ENCODE results near the gene CAV1.

The CAV1 gene

DNA sequence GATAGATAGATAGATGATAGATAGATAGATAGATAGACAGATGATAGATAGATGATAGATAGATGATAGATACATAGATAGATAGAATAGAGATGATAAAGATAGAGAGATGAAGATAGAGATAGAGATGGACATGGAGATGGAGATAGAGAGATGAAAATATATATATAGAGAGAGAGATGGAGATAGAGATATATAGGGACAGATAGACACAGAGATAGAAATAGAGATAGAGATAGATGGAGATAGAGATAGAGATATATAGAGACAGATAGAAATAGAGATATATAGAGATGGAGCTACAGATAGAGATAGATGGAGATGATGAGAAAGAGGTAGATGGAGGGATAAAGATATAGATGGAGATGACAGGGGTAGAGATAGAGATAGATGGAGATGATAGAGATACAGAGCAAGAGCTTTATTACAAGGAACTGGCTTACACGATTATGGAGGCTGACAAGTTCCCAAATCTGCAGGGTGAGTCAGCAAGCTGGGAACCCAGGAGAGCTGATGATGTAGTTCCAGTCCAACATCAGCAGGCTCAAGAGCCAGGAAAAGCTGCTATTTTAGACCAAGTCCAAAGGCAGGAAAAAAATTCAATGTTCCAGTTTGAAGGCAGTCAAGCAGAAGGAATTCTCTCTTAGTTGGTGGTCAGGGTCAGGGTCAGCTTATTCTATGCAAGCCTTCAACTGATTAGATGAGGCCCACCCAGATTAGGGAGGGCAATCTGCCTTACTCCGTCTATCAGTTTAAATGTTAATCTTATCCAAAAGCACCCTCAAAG, 37.1 kb downstream of the CAV1 start:
- no peaks in the 10 kb centered on the region for H3K4me1 ChIP-seq (ENCODE audit: insufficient read depth, low read length)
- H3K27me3 ChIP-seq (ENCODE audit: insufficient read depth, low read length) = no peaks in the 10 kb centered on the region
- WGBS = 87% methylated on average over 2 of the region's 2 CpGs
- peaks cover 14% of the 10 kb centered on the region; the same call in 1 of the 2 replicates for H3K36me3 ChIP-seq (ENCODE audit: insufficient read depth, low read length)
- H3K4me3 ChIP-seq (ENCODE audit: low read length) = no peak overlapping the region
- H3K9me3 ChIP-seq (ENCODE audit: insufficient read depth, low read depth, low read length) = no peaks in the 10 kb centered on the region
- H3K9ac ChIP-seq (ENCODE audit: low read depth, low read length) = no peak overlapping the region
- H3K27ac ChIP-seq (ENCODE audit: low read depth, low read length) = no peak overlapping the region

DNA sequence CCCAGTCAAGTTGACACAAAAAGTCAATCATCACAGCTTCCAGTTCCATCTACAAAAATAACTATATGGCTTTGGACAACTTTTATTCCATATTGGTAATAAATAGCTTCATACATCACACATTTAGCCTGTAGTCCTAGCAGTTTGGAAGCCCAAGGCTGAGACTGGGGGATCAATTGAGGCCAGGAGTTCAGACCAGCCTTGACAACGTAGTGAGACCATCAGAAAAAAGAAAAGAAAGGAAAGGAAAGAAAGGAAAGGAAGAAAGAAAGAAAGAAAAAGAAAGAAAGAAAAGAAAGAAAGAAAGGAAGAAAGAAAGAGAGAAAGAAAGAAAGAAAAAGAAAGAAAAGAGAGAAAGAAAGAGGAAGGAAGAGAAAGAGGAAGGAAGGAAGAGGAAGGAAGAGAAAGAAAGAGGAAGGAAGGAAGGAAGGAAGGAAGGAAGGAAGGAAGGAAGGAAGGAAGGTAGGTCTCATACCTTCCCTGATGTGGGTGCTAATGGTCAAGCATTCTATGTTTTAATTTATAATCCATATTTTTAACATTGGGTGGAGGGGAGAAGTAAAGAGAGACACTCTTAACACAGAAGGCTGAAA, 37.8 kb downstream of the CAV1 start:
- no peaks in the 10 kb centered on the region for H3K4me1 ChIP-seq (ENCODE audit: insufficient read depth, low read length)
- no peaks in the 10 kb centered on the region for H3K27me3 ChIP-seq (ENCODE audit: insufficient read depth, low read length)
- no peak overlapping the region for H3K27ac ChIP-seq (ENCODE audit: low read depth, low read length)
- 96% methylated on average over 1 of the region's 1 CpG for WGBS
- H3K9me3 ChIP-seq (ENCODE audit: insufficient read depth, low read depth, low read length) = no peaks in the 10 kb centered on the region
- peaks cover 14% of the 10 kb centered on the region; the same call in 1 of the 2 replicates for H3K36me3 ChIP-seq (ENCODE audit: insufficient read depth, low read length)
- no peak overlapping the region for H3K9ac ChIP-seq (ENCODE audit: low read depth, low read length)
- no peak overlapping the region for H3K4me3 ChIP-seq (ENCODE audit: low read length)

DNA sequence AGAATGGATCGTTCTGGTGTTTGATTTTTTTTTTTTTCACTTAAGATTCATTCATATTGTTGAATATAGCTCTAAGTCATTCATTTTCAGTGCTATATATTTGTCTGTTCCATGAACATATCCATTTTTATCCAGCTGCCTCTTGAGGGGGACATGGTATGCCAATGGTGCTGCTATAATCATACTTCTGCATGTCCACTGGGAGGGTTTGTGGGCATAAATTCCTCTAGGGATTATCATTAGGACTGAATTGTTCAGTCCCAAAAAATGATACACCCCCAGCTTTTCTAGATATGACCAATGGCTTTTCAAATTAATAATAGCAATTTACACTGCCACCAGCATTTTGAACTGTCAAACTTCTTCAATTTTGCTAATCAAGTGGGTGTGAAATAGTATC, 41.1 kb downstream of the CAV1 start:
- WGBS = no CpG with 5 or more reads among the region's 1 CpG
- no peak overlapping the region for H3K9ac ChIP-seq (ENCODE audit: low read depth, low read length)
- H3K36me3 ChIP-seq (ENCODE audit: insufficient read depth, low read length) = no peaks in the 10 kb centered on the region
- H3K9me3 ChIP-seq (ENCODE audit: insufficient read depth, low read depth, low read length) = no peaks in the 10 kb centered on the region
- H3K4me1 ChIP-seq (ENCODE audit: insufficient read depth, low read length) = no peaks in the 10 kb centered on the region
- H3K4me3 ChIP-seq (ENCODE audit: low read length) = no peak overlapping the region
- no peaks in the 10 kb centered on the region for H3K27me3 ChIP-seq (ENCODE audit: insufficient read depth, low read length)
- H3K27ac ChIP-seq (ENCODE audit: low read depth, low read length) = no peak overlapping the region

- no peak overlapping the region for H3K4me3 ChIP-seq (ENCODE audit: low read length)
- no peaks in the 10 kb centered on the region for H3K4me1 ChIP-seq (ENCODE audit: insufficient read depth, low read length)
- H3K9me3 ChIP-seq (ENCODE audit: insufficient read depth, low read depth, low read length) = no peaks in the 10 kb centered on the region
- H3K27me3 ChIP-seq (ENCODE audit: insufficient read depth, low read length) = no peaks in the 10 kb centered on the region
- H3K9ac ChIP-seq (ENCODE audit: low read depth, low read length) = no peak overlapping the region
- no peaks in the 10 kb centered on the region for H3K36me3 ChIP-seq (ENCODE audit: insufficient read depth, low read length)
- no peak overlapping the region for H3K27ac ChIP-seq (ENCODE audit: low read depth, low read length)
These were observed 41.8 kb downstream of the CAV1 start for GRCh38 chr7:116566666-116567065.

DNA sequence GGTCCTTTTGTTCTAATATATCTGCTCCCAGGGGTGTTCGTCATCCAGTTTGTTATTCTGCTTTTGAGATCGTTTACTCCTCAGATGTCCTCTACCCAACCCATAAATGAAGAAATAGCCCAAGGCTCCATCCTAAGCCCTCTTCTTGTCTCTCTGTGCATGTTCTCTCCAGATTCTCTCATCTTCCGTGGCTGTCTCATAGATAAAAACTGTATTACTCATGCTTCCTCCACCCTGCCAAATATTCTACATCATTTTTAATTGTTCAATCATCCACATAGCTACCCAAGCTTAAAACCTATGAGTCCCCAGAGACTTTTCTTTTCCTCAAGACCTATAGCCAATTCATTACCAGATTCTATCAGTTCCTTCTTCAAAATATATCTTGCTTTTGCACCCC, 44.9 kb downstream of the CAV1 start:
- no peak overlapping the region for H3K4me3 ChIP-seq (ENCODE audit: low read length)
- no peaks in the 10 kb centered on the region for H3K36me3 ChIP-seq (ENCODE audit: insufficient read depth, low read length)
- no peaks in the 10 kb centered on the region for H3K27me3 ChIP-seq (ENCODE audit: insufficient read depth, low read length)
- H3K9ac ChIP-seq (ENCODE audit: low read depth, low read length) = no peak overlapping the region
- H3K27ac ChIP-seq (ENCODE audit: low read depth, low read length) = no peak overlapping the region
- WGBS = 95% methylated on average over 3 of the region's 3 CpGs
- H3K9me3 ChIP-seq (ENCODE audit: insufficient read depth, low read depth, low read length) = no peaks in the 10 kb centered on the region
- no peaks in the 10 kb centered on the region for H3K4me1 ChIP-seq (ENCODE audit: insufficient read depth, low read length)

- H3K4me1 ChIP-seq (ENCODE audit: insufficient read depth, low read length) = no peaks in the 10 kb centered on the region
- no peaks in the 10 kb centered on the region for H3K27me3 ChIP-seq (ENCODE audit: insufficient read depth, low read length)
- no peak overlapping the region for H3K9ac ChIP-seq (ENCODE audit: low read depth, low read length)
- H3K27ac ChIP-seq (ENCODE audit: low read depth, low read length) = no peak overlapping the region
- H3K4me3 ChIP-seq (ENCODE audit: low read length) = no peak overlapping the region
- H3K9me3 ChIP-seq (ENCODE audit: insufficient read depth, low read depth, low read length) = no peaks in the 10 kb centered on the region
- H3K36me3 ChIP-seq (ENCODE audit: insufficient read depth, low read length) = no peaks in the 10 kb centered on the region
These were observed 45.5 kb downstream of the CAV1 start for GRCh38 chr7:116570306-116570705.

- Histone ChIP-seq H3K27ac (ENCODE audit: low read depth, low read length) (no peak overlapping the region), H3K4me3 (ENCODE audit: low read length) (no peak overlapping the region), H3K9me3 (ENCODE audit: insufficient read depth, low read depth, low read length) (no peaks in the 10 kb centered on the region), H3K4me1 (ENCODE audit: insufficient read depth, low read length) (no peaks in the 10 kb centered on the region), H3K36me3 (ENCODE audit: insufficient read depth, low read length) (no peaks in the 10 kb centered on the region), H3K9ac (ENCODE audit: low read depth, low read length) (no peak overlapping the region), H3K27me3 (ENCODE audit: insufficient read depth, low read length) (no peaks in the 10 kb centered on the region)
- WGBS = no CpG with 5 or more reads among the region's 1 CpG
These were observed 46.2 kb downstream of the CAV1 start for GRCh38 chr7:116571037-116571436.

- H3K36me3 ChIP-seq (ENCODE audit: insufficient read depth, low read length) = no peaks in the 10 kb centered on the region
- no peaks in the 10 kb centered on the region for H3K9me3 ChIP-seq (ENCODE audit: insufficient read depth, low read depth, low read length)
- H3K9ac ChIP-seq (ENCODE audit: low read depth, low read length) = no peak overlapping the region
- WGBS = no CpG with 5 or more reads among the region's 2 CpGs
- H3K4me3 ChIP-seq (ENCODE audit: low read length) = no peak overlapping the region
- no peaks in the 10 kb centered on the region for H3K4me1 ChIP-seq (ENCODE audit: insufficient read depth, low read length)
- no peak overlapping the region for H3K27ac ChIP-seq (ENCODE audit: low read depth, low read length)
- H3K27me3 ChIP-seq (ENCODE audit: insufficient read depth, low read length) = no peaks in the 10 kb centered on the region
These were observed 46.7 kb downstream of the CAV1 start for GRCh38 chr7:116571552-116571951.

GRCh38 chr7:116572036-116572435, 47.2 kb downstream of the CAV1 start:
- no peaks in the 10 kb centered on the region for H3K9me3 ChIP-seq (ENCODE audit: insufficient read depth, low read depth, low read length)
- no peaks in the 10 kb centered on the region for H3K4me1 ChIP-seq (ENCODE audit: insufficient read depth, low read length)
- no peaks in the 10 kb centered on the region for H3K27me3 ChIP-seq (ENCODE audit: insufficient read depth, low read length)
- no peak overlapping the region for H3K4me3 ChIP-seq (ENCODE audit: low read length)
- no peak overlapping the region for H3K27ac ChIP-seq (ENCODE audit: low read depth, low read length)
- 100% methylated on average over 2 of the region's 3 CpGs for WGBS
- H3K9ac ChIP-seq (ENCODE audit: low read depth, low read length) = no peak overlapping the region
- H3K36me3 ChIP-seq (ENCODE audit: insufficient read depth, low read length) = no peaks in the 10 kb centered on the region

- Histone ChIP-seq H3K27ac (ENCODE audit: low read depth, low read length) (no peak overlapping the region), H3K9me3 (ENCODE audit: insufficient read depth, low read depth, low read length) (no peaks in the 10 kb centered on the region), H3K4me1 (ENCODE audit: insufficient read depth, low read length) (no peaks in the 10 kb centered on the region), H3K36me3 (ENCODE audit: insufficient read depth, low read length) (no peaks in the 10 kb centered on the region), H3K27me3 (ENCODE audit: insufficient read depth, low read length) (no peaks in the 10 kb centered on the region), H3K4me3 (ENCODE audit: low read length) (no peak overlapping the region), H3K9ac (ENCODE audit: low read depth, low read length) (no peak overlapping the region)
These were observed 48.7 kb downstream of the CAV1 start for GRCh38 chr7:116573541-116573940.

GRCh38 chr7:116574025-116574822, 49.4 kb downstream of the CAV1 start:
- no peaks in the 10 kb centered on the region for H3K9me3 ChIP-seq (ENCODE audit: insufficient read depth, low read depth, low read length)
- 87% methylated on average over 2 of the region's 2 CpGs for whole genome bisulfite sequencing
- H3K4me3 ChIP-seq (ENCODE audit: low read length) = no peak overlapping the region
- no peaks in the 10 kb centered on the region for H3K4me1 ChIP-seq (ENCODE audit: insufficient read depth, low read length)
- H3K9ac ChIP-seq (ENCODE audit: low read depth, low read length) = no peak overlapping the region
- H3K27ac ChIP-seq (ENCODE audit: low read depth, low read length) = no peak overlapping the region
- no peaks in the 10 kb centered on the region for H3K27me3 ChIP-seq (ENCODE audit: insufficient read depth, low read length)
- no peaks in the 10 kb centered on the region for H3K36me3 ChIP-seq (ENCODE audit: insufficient read depth, low read length)
